Stimulated activated CD8-positive, alpha-beta memory T cell treated with anti-CD3 and anti-CD28 coated beads, Interleukin-12 subunit alpha, Interleukin-12 subunit beta, amount 100 ng/mL, for 1 hour (primary cell): ENCODE data around the gene ATP13A2.
"Not testable (repeated sequence)": the region's sequence is repeated elsewhere in the genome, so short reads cannot be mapped to it uniquely, and the experiment has no call there.

Experiments
- DNase-seq: peaks from one replicate; pipeline ENCODE4 v3.0.0-alpha.2; 2020; ENCODE audit warnings: low read depth

The ATP13A2 gene

DNA sequence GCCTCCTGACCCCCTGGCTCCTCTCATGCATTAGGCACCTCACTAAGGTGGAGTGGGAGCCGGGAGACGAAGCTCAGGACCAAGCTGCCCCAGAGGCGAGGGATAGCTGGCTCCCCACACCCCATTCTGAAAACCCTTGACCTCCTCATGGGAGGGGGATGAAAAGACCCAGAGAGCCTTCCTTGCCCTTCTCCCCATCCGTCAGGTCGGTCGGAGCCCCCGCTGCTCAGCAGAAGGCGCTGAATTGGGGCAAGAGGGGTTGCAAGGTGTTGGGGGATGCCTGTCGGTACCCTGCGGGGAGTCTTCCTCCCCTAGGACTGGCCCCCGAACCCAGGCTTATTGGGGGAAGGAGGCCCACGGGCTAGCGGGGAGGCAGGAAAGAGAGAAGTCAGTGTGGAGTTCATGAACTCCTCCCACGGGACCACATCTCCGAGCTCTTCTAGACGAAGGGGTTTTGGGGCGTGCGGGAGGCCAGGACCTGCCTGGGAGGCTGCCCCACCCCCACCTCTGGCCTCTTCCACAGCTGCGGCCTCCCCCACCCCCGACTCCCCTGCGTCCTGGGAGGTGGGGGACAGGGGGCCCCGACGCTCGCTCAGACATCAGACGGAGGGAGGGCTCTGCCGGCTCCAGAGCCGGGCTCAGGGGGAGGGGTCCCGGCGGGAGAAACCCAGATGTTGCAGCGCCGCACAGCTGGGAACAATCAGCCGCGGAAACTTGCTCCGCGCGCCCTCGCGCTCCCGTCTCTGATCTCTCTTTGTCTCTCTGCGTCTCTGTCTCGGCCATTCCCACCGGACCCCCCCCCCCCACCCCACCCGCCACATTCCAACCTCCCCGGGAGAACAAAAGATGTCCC is 32.0 kb downstream of the ATP13A2 start:
- no peak for DNase-seq

GRCh38 chr1:16978567-16979474 is 32.9 kb downstream of the ATP13A2 start:
- DNase-seq, result no peak

DNA sequence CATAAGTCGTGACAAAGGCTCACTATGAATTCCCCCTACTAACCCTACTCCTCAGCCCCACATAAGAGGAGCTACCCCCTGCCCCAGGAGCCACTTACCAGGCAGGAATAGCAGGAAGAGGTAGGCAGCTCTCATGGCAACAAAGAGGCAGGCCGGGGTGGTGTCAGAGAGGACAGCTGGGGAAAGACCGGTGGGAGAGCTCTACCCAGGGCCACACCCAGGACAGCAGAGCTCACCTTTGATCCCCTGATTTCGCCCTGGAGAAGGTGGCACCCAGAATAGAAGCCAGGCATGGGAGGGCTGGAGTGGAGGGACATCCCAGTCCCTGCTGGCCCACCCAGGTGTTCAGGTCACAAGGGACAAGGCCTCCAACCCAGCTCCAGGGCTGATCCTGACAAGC is 33.6 kb downstream of the ATP13A2 start:
- no peak for DNase-seq

DNA sequence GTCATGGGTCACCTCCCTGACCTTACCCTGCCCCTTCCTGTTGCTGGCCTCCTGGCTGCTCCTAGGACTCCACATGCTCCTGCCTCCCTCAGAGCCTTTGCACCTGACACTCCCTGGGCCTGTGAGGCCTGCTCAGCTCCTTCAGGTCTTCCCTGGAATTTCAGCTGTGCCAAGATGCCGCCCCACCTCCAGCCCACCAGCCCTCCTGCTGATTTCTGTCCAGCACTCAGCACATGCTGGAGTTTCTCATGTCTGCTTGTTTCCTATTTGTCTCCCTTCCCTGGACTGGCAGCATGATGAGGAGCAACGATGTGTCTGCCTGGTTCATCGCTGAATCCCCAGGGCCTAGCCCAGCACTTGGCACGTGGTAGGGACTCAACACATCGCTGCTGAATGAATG is 34.4 kb downstream of the ATP13A2 start:
- DNase-seq, result no peak

DNA sequence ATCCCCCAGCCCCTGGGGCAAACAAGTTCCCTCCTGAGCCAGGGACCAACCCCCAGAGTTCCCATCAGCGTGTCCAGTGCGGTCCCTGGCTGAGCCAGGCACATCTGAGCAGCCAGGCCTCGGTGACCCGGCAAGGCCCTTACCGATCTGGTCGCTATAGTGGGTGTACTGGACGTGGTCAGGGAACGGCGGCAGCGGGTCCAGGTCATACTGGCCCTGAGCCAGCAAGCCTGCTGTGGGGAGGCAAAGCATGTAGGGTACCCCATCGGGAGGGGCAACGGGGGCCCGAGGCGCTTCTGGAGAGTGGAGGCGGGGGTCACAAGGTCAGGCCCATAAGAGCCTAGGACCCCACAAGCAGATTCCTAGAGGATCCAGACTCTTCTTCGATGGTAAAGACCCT is 34.8 kb downstream of the ATP13A2 start:
- no peak for DNase-seq

DNA sequence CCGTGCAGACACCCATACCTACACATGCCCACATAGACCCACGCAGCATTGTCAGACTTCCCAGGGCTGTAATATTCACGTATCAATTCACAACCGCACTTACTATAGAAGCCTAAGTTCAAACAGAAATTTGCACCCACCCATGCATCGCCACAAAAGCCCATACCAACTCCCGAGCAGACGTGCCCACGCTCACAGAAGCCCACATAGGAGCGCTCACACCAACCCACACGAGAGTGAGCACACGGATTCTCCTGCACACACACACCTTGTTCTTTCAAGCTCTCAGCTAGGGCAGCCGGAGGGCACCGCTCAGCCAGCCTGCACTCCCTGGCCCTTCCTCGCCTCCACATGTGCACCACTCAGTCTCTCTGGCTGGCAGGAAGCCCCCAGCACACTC is 35.9 kb downstream of the ATP13A2 start:
- no peak for DNase-seq

DNA sequence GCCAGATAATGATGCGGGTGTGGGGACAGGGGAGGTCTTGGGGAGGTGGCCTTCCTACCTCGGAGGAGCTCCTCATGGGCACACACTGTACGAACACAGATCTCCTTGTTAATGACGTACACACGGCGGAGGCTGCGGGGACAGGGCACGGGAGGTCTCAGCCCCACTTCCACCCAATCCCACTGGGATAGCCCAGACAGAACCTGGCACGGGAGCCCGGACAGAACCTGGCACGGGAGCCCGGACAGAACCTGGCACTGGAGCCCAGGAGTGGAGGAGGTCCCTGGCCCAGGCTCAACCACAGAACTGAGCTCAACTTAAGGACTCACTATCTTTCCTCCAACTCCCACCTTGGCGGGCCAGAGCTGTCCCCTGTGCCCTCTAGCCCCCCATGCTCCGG is 36.5 kb downstream of the ATP13A2 start:
- DNase-seq, result no peak

DNA sequence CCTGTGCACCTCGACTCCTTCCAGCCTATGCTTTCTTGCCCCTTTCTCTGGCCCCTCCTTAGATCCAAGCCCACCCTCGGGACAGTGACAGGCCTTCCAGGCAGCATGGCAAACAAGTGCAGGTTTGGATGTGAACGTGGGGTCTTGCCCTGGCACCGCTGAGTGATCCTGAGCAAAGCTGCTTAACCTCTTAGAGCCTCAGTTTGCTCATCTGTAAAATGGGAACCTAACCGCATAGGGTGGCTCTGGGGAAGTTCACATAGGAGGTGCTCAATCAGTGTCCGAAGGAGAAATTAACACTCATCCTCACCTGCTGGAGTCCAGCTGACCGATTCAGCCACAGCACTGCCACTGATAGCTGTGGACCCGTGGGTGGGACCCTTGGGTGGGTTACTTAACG is 38.5 kb downstream of the ATP13A2 start:
- no peak for DNase-seq

DNA sequence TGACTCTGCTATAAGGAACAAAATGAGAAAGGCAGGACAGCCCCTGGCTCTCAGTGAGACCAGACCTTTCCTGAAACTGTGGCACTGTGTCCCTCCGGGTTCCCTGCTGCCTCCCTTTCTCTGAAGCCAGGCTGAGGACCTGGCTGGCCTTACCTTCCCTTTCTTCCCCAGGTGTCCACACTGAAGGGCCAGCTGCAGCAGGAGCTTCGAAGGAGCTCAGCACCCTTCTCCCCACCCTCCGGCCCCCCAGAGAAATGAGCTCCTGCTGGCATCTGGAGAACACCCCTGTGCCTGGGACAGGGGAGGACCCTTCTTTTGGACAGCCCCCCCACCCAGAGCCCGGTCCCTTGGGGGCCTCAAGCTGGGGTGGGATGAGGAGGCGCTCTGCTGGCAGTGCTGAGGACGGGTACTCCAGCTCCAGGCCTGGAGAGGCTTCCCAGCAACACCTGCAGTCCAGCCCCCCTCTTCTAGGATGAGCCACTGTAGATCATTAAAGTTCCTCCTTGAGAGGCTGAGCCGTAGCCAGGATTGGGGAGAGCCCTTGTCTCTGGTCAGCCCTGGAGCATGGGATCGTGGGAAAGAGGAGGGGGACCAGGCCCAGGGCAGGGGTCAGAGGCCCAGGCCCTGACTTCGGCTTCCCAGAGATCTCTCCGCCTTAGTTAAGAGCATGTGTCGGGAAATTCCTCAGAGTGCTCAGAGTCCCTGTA is 39.4 kb downstream of the ATP13A2 start:
- no peak for DNase-seq

- no peak for DNase-seq
These were observed 40.2 kb downstream of the ATP13A2 start for GRCh38 chr1:16971341-16972188.

GRCh38 chr1:16970132-16970910 is 41.4 kb downstream of the ATP13A2 start:
- DNase-seq, result no peak

GRCh38 chr1:16969651-16970050 is 42.1 kb downstream of the ATP13A2 start:
- no peak for DNase-seq

GRCh38 chr1:16969057-16969611 is 42.6 kb downstream of the ATP13A2 start:
- DNase-seq, result no peak

GRCh38 chr1:16968372-16968771 is 43.4 kb downstream of the ATP13A2 start:
- no peak for DNase-seq

DNA sequence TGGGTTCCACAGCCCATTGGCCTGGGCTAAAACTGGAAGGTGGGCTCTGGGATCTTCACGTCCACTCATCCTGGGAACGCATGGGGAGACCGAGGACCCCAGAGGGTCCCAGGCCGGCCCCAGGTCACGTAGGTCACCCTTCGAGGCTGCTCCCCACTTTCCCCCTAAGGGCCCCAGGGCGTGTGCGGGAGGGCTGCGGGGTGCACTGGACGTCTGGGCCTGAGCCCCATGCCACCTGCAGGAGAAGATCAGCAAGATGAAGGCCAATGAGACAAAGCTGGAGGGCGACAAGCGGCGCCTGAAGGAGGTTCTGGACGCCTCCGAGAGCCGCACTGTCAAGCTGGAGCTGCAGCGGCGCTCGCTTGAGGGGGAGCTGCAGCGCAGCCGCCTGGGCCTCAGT is 43.8 kb downstream of the ATP13A2 start:
- no peak for DNase-seq

- DNase-seq, result no peak
These were observed 44.6 kb downstream of the ATP13A2 start for GRCh38 chr1:16967095-16967575.

GRCh38 chr1:16966282-16966681 is 45.4 kb downstream of the ATP13A2 start:
- no peak for DNase-seq

DNA sequence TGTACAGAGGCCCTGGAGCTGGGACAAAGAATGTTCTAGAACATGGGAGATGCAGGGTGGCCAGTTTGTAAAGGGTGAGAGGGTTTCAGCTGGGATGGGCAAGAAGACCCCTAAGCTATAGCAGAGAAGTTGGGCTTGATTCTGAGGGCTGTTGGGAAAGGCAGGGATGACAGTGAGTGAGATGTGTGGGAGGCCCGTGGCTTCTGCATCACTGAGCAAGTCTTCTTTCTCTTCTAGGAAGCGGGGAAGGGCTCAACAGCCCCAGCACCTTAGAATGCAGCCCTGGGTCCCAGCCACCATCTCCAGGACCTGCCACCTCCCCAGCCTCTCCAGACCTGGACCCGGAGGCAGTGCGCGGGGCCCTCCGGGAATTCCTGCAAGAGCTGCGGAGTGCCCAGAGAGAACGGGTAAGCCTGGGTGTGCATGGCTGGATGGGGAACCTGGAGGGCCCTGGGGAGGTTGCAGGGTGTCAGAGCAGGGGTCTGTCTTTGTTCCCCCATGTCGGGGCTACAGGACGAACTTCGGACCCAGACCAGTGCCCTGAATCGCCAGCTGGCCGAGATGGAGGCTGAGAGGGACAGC is 46.2 kb downstream of the ATP13A2 start:
- DNase-seq, result no peak

DNA sequence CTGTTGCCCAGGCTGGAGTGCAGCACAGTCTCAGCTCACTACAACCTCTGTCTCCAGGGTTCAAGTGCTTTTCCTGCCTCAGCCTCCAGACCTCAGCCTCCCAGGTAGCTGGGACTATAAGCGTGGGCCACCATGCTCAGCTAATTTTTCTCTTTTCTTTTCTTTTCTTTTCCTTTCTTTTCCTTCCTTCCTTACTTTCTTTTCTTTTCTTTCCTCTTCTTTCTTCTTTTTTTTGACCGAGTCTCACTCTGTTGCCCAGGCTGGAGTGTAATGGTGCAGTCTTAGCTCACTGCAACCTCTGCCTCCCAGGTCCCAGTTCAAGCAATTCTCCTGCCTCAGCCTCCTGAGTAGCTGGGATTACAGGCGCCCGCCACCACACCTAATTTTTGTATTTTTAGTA is 47.6 kb downstream of the ATP13A2 start:
- not testable (repeated sequence) for DNase-seq
